ENCODE measurements around the gene AFG1L.
"Not testable (repeated sequence)": the region's sequence is repeated elsewhere in the genome, so short reads cannot be mapped to it uniquely, and the experiment has no call there.

The AFG1L gene

DNA sequence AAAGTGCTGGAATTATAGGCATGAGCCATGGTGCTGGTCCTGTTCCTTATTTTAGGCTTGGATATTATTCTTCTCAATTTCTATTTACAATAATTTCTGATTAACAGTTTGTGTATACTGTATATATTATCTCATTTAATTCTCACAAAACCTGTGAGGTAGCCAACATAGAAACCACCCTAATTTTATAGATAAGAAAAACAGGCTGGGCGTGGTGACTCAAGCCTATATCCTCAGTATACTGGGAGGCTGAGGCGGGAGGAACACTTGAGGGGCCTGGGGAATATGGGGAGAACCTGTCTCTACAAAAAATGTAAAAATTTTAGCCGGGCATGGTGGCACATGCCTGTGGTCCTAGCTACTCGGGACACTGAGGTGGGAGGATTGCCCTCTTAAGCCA lies 3.8 kb upstream of the AFG1L start:
- no peak for DNase-seq

DNA sequence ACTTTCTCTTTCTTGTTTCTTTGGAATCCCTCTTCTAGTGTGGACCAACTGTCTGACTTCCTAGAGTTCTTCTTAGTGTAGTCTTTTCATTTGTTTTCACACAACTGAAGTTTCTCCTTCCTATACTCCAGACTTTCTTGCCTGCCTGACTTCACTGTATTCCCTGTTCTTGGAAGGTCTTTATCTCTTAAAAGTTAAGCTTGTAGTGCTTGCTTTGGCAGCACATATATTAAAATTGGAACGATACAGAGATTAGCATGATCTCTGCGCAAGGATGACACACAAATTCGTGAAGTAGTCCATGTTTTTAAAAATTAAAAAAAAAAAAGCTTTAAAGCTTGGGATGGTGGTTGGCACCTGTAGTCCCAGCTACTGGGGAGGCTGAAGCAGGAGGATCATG lies 2.3 kb upstream of the AFG1L start:
- DNase-seq = not testable (repeated sequence)

DNA sequence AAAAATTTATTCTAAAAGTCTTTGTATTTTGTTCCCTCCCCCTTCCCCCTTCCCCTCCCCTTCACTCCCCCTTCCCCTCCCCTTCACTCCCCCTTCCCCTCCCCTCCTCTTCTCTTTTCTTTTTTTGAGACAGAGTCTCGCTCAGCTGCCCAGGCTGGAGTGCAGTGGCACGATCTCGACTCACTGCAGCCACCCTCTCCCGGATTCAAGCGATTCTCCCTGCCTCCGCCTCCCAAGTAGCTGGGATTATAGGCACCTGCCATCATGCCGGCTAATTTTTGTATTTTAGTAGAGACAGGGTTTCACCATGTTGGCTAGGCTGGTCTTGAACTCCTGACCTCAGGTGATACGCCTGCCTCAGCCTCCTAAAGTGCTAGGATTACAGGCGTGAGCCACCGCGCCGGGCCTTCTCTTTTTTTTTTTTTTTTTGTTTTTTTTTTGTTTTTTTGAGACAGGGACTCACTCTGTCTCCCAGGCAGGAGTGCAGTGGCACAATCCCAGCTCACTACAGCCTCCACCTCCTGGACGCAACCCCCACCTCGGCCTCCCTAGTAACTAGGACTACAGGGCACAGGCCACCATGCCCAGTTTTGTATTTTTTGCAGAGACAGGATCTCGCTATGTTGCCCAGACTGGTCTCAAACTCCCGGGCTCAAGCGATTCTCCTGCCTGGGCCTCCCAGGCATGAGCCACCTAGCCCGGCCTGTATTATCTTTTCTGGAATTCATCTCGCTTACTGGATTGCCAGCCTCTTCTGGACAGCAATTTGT lies 1.1 kb upstream of the AFG1L start:
- no peak for DNase-seq

DNA sequence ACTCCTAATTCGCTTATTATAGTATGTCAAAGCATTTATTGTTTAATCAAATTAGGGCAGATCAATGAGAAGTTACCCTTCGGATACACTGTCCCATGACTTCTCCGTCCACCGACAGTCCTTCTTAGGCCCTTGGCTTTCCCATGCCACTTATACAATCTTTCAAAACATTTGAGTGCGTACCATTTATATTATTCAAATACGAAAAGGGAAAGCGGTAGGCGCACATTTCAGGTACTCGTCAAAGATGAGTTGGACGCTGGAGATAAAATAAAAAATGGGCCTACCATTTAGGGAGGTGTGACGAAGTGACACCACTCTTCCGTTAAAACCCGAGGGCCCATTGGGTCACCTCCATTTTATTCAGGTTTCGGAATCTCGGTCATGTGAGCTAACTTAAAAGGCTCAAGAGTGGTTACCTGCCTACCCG lies 542 bp upstream of the AFG1L start:
- DNase-seq = no peak

DNA sequence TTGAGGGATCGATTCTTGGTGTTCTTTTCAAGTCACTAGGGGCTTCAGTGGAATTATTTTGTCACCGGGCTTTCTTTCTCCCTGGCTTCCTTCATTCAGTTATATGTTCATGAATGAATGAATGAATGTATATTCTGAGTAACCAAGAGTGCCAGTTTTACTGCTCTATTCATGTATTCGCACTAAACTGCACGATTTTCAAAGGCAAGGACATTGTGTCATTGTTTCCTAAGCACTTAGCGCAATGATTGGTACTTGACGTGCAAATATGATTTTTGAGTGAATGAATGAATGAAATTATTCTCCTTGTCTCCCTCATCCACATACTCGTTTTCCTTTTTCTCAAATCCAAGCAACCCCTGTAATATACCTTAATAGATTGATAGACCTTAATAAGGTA lies 822 bp downstream of the AFG1L start:
- no peak for DNase-seq

DNA sequence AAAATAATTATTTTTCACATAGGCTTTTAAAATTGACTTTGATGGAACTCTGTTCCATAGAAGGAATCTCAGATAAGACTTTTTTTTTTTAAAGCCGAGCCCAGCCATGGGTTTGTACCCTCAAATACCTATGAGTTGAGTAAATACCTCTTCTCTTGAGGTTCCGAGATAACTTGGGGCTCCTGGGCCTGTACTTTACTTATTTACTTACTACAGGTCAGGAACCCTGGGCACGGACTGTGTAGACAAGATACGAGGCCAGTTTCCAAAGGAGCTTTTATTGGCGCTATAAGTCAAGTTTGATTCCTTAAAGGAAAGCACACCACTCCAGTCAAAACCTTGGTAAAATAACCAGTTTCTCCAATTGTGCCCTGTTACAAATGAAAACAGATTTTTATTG lies 7.5 kb downstream of the AFG1L start:
- DNase-seq = no peak

DNA sequence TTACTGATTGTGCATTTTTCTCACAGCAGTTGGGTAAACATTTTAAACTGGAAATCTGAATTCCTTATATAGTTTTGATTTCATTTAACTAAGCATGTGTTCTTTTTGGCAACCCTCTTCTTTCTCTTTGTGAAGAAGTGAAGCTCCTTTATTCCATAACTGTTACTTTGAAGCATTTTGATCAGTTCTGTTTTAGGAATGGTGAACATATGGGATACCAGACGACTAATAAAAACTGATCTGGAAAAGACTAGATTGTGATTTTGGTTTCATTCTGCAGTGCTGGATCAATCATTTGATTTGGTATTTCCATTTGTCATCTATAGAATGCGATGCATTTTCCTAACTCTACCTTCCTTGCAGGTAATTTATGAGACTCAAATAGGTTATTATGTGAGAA lies 9.8 kb downstream of the AFG1L start:
- DNase-seq = no peak

DNA sequence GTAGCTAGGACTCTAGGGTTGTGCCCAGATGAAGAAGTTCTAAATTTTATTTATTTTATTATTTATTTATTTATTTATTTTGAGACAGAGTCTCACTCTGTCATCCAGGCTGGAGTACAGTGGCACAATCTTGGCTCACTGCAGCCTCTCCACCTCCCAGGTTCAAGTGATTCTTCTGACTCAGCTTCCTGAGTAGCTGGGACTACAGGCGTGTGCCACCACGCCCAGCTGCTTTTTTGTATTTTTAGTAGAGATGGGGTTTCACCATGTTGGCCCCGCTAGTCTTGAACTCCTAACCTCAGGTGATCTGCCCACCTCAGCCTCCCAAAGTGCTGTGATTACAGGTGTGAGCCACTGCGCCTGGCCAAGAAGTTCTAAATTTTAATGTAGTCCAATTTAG lies 13.8 kb downstream of the AFG1L start:
- DNase-seq = not testable (repeated sequence)

DNA sequence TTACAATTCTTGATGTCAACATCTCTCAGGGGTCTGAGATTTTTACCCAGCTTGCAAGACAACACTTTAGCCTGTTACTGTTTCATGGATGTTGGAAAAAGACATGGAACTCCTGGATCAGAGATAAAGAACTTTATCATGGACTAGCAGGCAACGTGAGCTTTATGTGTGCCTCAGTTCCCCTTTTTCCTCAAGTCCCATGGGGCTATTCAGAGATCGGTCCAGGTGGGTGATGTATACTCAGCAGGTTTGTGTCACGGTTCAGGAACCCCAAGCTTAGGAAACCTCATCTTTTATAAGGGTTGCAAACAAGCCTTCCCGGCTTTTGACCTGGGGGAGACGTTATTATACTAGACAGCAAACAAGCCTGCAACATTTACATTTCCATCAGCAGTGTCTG lies 15.0 kb downstream of the AFG1L start:
- DNase-seq = no peak

DNA sequence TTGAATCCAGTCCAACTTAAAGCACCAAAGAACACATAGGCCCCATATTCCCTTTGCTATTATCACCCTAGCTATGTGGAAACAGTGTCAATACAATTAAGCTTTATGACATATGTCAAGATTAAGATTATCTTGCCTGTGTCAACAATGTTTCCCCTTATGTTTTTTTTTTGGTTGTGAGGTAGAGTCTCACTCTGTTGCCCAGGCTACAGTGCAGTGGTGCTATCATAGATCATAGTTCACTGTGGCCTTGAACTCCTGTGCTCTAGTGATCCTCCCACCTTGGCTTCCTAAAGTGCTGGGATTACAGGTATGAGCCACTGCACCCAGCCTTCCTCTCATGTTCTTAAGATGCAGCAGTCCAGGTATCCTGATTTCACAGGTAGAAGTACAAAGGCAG lies 17.8 kb downstream of the AFG1L start:
- DNase-seq = no peak

DNA sequence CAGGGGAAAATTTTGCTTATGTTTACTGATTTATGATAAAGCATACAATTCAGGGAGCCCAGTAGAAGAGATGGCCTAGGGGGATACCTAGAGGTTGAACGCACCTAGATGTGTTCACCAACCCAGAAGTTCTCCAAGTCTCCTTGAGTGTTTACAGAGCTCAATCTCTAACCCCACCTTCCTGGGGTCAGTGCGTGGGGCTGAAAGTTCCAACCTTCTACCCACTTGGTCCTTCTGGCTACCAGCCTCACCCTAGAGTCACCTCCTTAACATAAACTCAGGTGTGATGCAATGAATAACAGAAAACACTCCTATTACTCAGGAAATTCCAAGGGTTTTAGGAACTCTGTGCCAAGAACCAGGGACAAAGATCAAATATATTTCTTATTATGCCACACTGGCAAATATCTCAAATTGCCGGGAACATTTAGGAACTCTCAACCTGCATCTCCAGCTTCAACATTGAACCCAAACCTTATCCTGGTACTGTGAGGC lies 26.4 kb downstream of the AFG1L start:
- DNase-seq = no peak

DNA sequence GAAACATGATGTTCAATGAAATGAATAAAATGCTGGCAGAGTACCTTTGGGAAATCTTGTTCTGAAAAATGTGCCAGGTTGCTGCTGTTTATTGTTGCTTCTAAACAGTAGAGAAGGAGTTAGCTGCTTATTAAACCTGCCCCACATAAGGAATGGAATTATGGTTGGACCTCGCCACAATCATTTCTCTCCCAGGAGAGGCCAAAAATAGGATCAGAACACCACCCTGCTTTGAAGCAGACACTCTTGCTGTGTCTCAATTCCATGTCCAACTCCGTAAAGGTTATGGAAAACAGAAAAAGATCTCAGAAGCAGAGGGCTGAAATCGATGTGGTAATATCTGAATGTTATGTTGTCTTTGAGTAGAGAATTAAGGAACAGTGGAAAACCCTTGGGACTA lies 27.9 kb downstream of the AFG1L start:
- no peak for DNase-seq

DNA sequence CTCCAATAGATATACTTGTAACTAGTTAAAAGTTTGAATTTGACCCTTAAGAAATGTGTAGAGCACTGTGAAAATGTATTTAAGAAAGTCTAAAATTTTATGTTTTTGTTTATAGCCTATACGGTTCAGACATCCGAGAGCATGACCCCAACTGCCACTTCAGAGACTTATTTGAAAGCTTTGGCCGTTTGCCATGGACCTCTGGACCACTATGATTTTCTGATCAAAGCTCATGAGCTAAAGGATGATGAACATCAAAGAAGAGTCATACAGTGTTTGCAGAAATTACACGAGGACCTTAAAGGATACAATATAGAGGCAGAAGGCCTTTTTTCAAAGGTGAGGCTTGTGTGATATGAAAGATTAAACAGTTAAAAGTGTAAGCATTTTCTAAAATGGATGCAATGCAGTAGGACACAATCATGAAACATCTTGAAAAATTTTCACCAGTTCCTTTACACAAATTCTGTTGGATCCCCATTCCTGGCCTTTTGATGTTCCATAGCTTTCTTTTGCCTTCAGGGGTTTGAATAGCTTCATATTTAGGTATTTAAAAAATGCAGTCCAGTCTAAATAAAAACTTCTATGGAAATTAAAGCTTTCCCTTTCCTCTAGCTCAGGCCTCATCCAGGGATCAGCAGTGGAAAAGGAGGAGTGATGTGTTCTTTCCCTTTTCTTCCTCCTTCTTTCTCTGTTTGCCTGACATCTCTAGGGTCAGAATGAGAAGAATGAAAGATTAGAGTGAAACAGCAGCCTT lies 29.0 kb downstream of the AFG1L start:
- no peak for DNase-seq

DNA sequence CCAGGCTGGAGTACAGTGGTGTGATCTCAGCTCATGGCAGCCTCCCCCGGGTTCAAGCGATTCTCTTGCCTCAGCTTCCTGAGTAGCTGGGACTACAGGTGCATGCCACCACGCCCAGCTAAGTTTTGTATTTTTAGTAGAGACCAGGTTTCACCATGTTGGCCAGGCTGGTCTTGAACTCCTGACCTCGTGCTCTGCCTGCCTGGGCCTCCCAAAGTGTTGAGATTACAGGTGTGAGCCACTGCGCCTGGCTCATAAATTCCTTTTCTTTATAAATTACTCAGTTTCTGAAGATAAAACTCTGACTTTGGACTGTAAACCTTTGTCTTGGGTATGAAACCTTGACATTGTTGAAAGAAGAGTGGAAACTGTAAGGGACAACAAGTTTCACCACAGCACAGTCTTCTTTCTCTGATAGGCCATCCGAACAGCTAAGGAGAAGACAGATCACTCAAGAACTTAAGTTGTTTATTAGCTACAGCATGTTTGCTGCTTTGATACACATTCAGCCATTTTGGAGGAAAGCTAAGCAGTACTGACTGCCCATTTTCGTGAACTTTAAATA lies 35.4 kb downstream of the AFG1L start:
- DNase-seq = not testable (repeated sequence)

DNA sequence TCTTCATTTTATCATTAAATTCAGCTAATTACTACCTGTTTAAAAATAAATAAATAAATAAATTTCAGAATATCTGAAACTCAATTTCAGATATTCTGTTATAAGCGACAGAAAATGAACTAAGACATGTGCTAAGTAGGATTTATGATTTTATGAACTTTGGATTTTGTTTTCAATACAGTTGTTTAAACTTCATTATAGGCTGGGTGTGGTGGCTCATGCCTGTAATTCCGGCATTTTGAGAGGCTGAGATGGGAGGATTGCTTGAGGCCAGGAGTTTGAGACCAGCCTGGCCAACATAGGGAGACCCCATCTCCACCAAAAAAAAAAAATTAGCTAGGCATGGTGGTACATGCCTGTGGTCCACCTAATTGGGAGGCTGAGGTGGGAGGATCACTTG lies 36.0 kb downstream of the AFG1L start:
- no peak for DNase-seq

DNA sequence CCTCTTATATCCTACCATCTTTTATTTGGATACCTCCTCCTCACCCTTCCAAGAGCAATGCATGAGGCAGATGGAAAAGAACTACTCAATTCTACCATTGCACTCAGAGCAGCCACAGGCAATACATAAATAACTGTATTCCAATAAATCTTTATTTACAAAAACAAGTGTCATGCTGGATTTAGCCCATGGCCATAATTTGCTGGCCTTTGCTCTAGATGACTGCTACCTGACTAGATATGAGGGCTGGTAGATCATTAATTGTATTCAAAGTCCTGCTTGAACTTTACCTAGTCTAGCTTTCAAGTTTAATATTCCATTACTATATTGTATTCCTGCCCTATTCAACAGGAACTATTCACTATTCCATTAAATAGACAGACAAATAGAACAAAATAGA lies 37.1 kb downstream of the AFG1L start:
- no peak for DNase-seq

DNA sequence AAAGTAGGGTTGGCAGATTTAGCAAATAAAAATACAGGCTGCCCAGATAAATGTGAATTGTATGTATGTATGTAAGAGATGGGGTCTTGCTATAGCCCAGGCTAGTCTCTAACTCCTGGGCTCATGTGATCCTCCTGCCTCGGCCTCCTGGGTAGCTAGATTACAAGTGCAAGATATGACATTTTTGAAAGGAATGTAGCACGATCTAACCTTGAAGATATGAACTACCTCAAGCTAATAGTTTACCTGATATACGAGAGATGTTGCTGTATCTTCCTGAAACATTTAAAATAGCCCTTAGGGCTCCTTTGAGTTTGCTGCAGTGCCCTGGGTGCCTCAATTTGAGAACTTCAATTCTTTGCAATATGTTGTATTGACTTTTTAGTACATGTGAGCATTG lies 42.1 kb downstream of the AFG1L start:
- DNase-seq = no peak

DNA sequence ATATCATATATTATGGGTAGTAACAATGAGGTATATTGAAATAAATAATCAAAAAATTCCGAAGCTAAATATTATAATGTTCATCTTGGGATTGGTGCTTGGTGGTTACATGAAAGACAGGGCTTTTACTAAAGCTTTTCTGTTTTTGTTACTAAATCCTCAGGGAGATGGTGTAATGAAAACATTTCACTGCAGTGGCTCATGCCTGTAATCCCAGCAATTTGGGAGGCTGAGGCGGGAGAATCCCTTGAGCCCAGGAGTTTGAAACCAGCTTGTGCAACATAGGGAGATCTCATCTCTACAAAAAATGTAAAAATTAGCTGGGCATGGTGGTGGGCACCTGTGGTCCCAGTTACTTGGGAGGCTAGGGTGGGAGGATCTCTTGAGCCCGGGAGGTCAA lies 42.9 kb downstream of the AFG1L start:
- DNase-seq = no peak

DNA sequence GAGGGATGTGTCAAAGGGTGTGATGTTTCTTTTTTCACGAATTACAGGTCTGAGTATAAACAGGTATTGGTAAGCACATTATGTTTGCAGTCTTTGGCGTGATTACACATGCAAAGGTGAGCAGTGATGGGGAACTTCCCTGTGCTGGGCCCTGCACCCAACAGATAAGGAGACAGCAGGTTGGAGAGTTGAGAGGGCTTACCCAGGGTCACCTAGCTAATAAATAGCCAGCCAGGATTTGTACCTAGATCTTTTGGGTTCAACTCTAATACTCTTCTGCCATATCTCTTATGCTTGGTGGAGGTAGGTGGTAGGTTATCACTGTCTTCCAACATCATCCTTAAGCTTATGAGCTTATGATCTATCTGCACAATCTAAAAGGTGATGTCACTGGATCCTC lies 46.5 kb downstream of the AFG1L start:
- DNase-seq = no peak

DNA sequence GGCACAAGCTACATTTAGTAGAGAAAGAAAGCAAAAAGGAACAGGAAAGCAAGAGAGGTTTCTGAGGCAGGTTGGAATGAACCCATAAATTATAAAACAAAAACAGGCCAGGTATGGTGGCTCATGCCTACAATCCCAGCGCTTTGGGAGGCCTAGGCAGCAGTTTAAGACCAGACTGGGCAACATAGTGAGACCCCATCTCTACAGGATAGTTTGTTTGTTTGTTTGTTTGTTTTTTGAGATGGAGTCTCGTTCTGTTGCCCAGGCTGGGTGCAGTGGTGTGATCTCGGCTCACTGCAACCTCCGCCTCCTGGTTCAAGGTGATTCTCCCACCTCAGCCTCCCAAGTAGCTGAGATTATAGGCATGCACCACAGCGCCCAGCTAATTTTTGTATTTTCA lies 49.0 kb downstream of the AFG1L start:
- DNase-seq = no peak

DNA sequence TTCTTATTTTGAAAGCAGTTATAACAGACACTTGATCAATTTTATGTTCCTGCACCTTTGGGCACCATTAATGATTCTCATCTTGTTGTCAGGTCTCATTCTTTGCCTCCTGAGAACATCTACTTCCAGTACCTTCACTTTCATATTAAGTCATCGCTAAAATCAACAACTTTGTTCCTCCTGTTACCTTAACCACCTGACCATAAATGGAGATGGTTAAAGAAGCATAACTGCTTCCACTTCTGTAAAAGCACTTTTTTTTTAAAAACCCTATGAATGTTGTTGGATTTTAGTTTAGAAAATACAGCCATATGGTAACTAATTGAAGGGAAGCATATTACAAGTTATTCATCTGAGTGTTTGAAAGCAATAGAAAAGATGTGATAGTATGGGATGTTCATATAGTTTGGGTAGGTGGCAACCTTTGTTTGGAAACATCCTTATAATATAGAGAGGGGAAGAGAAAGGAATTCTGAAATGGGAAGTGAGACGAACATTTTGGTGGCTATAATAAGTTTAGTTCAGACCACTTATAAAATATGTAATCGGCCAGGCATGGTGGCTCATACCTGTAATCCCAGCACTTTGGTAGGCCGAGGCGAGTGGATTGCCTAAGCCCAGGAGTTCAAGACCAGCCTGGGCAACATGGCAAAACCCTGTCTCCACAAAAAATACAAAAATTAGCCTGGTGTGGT lies 53.9 kb downstream of the AFG1L start:
- no peak for DNase-seq

DNA sequence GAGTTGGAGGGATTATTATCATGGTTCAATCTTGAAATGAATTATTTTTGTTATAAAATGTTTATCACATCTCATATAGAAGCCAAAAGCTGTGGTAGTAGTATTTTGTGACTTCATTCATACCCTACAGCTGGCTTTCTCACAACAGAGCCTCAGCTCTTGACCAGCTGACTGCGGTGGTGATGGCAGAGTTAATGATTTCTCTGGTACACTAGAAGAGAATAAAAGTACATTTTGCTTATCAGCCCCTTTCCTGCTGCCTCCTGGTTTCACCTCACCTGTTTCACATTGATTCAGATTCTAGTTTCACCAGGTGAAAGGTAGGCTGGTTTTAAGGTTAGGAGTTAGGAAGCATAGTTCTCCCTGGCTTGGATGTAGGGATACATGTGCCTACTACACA lies 55.7 kb downstream of the AFG1L start:
- no peak for DNase-seq

DNA sequence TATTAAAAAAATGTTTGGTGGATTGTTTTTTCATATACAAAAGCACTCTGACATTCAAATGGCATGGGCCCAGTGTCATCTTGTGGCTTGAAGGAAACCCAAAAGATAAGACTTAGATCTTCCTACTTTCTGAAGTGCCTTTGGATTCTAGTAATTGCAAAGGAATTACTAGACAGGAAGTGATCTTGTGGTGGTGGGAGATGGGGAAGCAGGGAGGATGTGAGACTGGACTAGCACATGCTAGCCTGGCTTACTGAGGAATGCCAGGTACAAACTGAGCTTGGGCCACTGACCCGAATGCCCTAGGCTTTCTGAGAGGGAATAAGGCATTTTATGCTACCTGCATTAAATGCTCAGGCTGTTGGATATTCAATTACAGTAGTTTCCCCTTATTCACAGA lies 59.0 kb downstream of the AFG1L start:
- no peak for DNase-seq

DNA sequence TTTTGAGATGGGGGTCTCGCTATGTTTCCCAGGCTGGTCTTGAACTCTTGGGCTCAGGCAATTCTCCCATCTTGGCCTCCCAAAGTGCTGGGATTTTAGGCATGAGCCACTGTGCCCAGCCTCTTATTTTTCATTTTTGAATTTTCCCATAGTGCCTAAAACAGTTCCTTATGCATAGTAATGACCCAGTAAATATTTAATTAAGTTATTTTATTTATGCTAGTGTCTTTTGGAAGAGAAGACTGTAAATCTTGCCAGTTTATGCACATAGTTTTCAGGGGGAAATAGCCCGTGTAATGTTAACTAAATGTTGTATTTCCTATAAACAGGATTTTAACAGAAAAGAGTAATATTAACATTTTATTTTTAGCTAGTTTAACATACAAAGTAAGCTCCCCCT lies 60.3 kb downstream of the AFG1L start:
- DNase-seq = no peak

All from stimulated activated CD4-positive, alpha-beta T cell treated with anti-CD3 and anti-CD28 coated beads, Interleukin-2, amount 100 ng/mL, for 48 hours (primary cell).